Lung (tissue), 12 donors: ENCODE measurements around the gene C1orf35. TPM values are rescaled to one million over a fixed set of nuclear protein-coding genes. Genes with fewer than 3 reads are reported as not detected.

ENCODE experiments used
- ATAC-seq: fragments of 200-7000 bp; cut with Tn5 transposase; one replicate; pipeline ENCODE4 v1.9.1; 2020; ENCODE audit warnings: moderate number of reproducible peaks; ENCODE audit not compliant: insufficient read depth, low FRiP score
- DNase-seq, 3 donors: peaks; one replicate each; pipeline ENCODE4 v3.0.0-alpha.2; 2013 to 2017
- H3K27ac ChIP-seq, 2 donors: one replicate each; pipeline ENCODE4 v1.5.1; 2013; ENCODE audit warnings: mild to moderate bottlenecking in 2 of 2, moderate library complexity in 2 of 2, control low read depth in 1 of 2, inconsistent platforms in 1 of 2, low read depth in 1 of 2, low read length in 1 of 2
- H3K27me3 ChIP-seq, 3 donors: one replicate each; pipeline ENCODE4 v1.5.1; 2013; ENCODE audit warnings: low read length in 2 of 3; ENCODE audit not compliant: control insufficient read depth in 3 of 3, insufficient read depth in 3 of 3
- H3K36me3 ChIP-seq, 4 donors: one replicate each; pipeline ENCODE4 v1.5.1; 2013; ENCODE audit warnings: low read length in 4 of 4, mild to moderate bottlenecking in 1 of 4, moderate library complexity in 1 of 4; ENCODE audit not compliant: control insufficient read depth in 4 of 4, insufficient read depth in 4 of 4
- H3K4me1 ChIP-seq, 5 donors: one replicate each; pipeline ENCODE4 v1.5.1; 2013; ENCODE audit warnings: low read length in 5 of 5, mild to moderate bottlenecking in 2 of 5, moderate library complexity in 1 of 5; ENCODE audit not compliant: control insufficient read depth in 5 of 5, insufficient read depth in 5 of 5
- H3K4me3 ChIP-seq: one replicate; pipeline ENCODE4 v1.5.1; 2013; ENCODE audit warnings: mild to moderate bottlenecking, control low read depth, moderate library complexity
- H3K9ac ChIP-seq, 2 donors: one replicate each; pipeline ENCODE4 v1.5.1; 2013; ENCODE audit warnings: low read length in 2 of 2, control low read depth in 1 of 2; ENCODE audit not compliant: insufficient read depth in 1 of 2
- H3K9me3 ChIP-seq, 4 donors: one replicate each; pipeline ENCODE4 v1.5.1; 2013; ENCODE audit warnings: low read length in 3 of 4, mild to moderate bottlenecking in 1 of 4, moderate library complexity in 1 of 4; ENCODE audit not compliant: control insufficient read depth in 4 of 4, insufficient read depth in 3 of 4
- WGBS, 2 donors: extraction: QIAGEN DNeasy Blood & Tissue Kit; methylation state at CpG; one replicate each; pipeline ENCODE4 v1.1.7; 2013; 5-methylcytosine and 5-hydroxymethylcytosine counted together
- polyA plus RNA-seq, 2 donors: library from polyadenylated mRNA; stranded (reverse); fragments of 200-250 nt; gene quantifications; one replicate each; pipeline ENCODE4 v1.2.1, GENCODE V29; 2013
- total RNA-seq, 2 donors: library from RNA; depleted of rRNA in 1 of 2; stranded (reverse); fragments of >200 nt in 1 of 2; gene quantifications; one replicate each; pipeline ENCODE4 v1.2.1, GENCODE V29; 2014 to 2021
- TF ChIP-seq, protein P1 (sequence below): IDR thresholded peaks from 2 replicates; pipeline ENCODE4 v1.5.1; 2012; ENCODE audit warnings: mild to moderate bottlenecking; ENCODE audit errors: control extremely low read depth, extremely low read depth
- donor health status: control.
- donor health status: control.
- donor health status: Bipolar disorder and iron deficiency.
- donor health status: healthy.
- donor health status: DM: yes; HTN: yes; CAD: no.

The C1orf35 gene
- total and polyA plus RNA-seq, 4 donors = 9.1 to 19.9 (median 15.0) TPM

DNA sequence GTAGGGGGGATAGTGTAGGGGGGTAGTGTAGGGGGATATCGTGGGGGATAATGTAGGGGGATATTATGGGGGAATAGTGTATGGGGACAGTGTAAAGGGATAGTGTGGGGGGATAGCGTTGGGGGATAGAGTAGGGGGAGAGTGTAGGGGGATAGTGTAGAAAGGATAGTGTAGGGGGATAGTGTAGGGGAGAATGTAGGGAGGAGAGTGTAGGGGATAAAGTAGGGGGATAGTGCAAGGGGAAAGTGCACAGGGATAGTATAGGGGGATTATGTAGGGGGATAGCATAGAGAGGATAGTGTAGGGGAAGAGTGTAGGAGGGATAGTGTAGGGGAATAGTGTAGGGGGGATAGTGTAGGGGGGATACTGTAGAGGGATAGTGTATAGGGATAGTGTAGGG, 33.0 kb downstream of the C1orf35 start:
- WGBS, 2 donors = 39 to 52% methylated on average over 2 of the region's 2 CpGs
- TF ChIP-seq, protein P1, sequence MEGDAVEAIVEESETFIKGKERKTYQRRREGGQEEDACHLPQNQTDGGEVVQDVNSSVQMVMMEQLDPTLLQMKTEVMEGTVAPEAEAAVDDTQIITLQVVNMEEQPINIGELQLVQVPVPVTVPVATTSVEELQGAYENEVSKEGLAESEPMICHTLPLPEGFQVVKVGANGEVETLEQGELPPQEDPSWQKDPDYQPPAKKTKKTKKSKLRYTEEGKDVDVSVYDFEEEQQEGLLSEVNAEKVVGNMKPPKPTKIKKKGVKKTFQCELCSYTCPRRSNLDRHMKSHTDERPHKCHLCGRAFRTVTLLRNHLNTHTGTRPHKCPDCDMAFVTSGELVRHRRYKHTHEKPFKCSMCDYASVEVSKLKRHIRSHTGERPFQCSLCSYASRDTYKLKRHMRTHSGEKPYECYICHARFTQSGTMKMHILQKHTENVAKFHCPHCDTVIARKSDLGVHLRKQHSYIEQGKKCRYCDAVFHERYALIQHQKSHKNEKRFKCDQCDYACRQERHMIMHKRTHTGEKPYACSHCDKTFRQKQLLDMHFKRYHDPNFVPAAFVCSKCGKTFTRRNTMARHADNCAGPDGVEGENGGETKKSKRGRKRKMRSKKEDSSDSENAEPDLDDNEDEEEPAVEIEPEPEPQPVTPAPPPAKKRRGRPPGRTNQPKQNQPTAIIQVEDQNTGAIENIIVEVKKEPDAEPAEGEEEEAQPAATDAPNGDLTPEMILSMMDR = no peak
- H3K4me1 ChIP-seq = peaks cover 0 to 4% (median 0%) of the 10 kb centered on the region in 5 donors
- H3K9ac ChIP-seq = no peak overlapping the region
- peaks cover 0 to 2% (median 0%) of the 10 kb centered on the region in 4 donors for H3K9me3 ChIP-seq
- peaks cover 0 to 50% (median 40%) of the 10 kb centered on the region in 3 donors for H3K27me3 ChIP-seq
- no peak for DNase-seq
- no peak overlapping the region for H3K4me3 ChIP-seq
- H3K36me3 ChIP-seq = no peaks in the 10 kb centered on the region
- H3K27ac ChIP-seq = no peak overlapping the region
- ATAC-seq = no peak

DNA sequence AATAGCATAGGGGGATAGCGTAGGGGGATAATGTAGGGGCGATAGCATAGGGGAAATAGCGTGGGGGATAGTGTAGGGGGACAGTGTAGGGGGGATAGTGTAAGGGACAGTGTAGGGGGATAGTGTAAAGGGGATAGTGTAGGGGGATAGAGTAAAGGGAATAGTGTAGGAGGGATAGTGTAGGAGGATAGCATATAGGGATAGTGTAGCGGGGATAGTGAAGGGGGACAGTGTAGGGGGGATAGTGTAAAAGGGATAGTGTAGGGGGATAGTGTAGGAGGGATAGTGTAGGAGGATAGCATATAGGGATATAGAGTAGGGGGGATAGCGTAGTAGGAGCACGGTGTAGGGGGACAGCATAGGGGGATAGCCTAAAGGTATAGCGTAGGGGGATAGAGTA, 34.8 kb downstream of the C1orf35 start:
- Histone ChIP-seq H3K9ac (no peak overlapping the region), H3K9me3 (peaks cover 0 to 2% (median 0%) of the 10 kb centered on the region in 4 donors), H3K36me3 (no peaks in the 10 kb centered on the region), H3K27me3 (peaks cover 5 to 50% (median 40%) of the 10 kb centered on the region in 3 donors), H3K4me3 (no peak overlapping the region), H3K27ac (no peak overlapping the region), H3K4me1 (no peaks in the 10 kb centered on the region)
- 69 to 75% methylated on average over 7 of the region's 7 CpGs for WGBS, 2 donors
- ATAC-seq = no peak
- TF ChIP-seq, protein P1 = no peak
- no peak for DNase-seq

DNA sequence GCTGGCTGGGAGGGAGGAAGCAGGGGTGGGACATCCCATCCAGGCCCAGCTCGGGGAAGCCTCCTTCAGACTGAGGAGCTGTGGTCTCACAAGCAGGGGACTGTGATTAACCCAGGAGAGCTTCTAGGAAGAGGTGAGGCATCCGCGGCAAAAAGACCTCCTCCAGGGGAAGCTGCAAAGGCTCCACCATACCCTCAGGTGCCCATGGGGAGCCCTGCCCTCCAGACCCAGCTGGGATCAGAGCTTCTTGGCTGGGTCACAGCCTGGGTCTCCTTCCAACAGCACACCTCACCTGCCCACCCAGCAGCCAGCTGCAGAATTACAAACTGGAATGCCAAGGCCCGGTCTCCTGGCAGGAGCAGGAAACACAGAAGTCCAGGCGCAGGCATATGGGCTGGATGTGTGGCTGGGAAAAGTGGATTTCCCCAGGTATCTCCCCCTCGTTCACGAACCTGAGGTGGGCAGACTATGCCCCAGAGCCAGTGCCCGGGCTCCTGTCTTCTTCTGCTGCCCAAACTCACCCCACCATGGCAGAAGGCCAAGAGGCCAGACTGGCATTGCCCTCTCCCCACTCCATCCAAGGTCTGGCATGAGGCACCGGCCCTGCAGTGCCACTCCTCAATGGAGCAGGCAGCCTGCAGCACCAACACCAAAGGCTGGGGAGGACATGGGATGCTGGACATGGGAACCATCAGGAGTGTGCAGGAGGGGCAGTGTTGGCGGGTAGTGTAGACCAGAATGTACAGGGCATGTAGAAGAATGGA, 36.1 kb downstream of the C1orf35 start:
- TF ChIP-seq, protein P1 = no peak
- DNase-seq = no peak
- Histone ChIP-seq H3K36me3 (no peaks in the 10 kb centered on the region), H3K9ac (no peak overlapping the region), H3K4me1 (no peaks in the 10 kb centered on the region), H3K27ac (no peak overlapping the region), H3K4me3 (no peak overlapping the region), H3K9me3 (peaks cover 0 to 2% (median 0%) of the 10 kb centered on the region in 4 donors), H3K27me3 (peaks cover 5 to 47% (median 38%) of the 10 kb centered on the region in 3 donors)
- 57 to 58% methylated on average over 10 of the region's 10 CpGs for WGBS, 2 donors
- no peak for ATAC-seq
